NT2/D1 (cell line): ENCODE results near the gene CYP27A1.

Experiments used
- YY1 ChIP-seq: IDR thresholded peaks from 2 replicates; pipeline ENCODE4 v1.6.1; 2011; ENCODE audit not compliant: insufficient read length, insufficient read depth
- ZNF274 ChIP-seq: IDR thresholded peaks from 2 replicates; pipeline ENCODE4 v1.6.1; 2011; ENCODE audit warnings: mild to moderate bottlenecking, low read depth, low read length

DNA sequence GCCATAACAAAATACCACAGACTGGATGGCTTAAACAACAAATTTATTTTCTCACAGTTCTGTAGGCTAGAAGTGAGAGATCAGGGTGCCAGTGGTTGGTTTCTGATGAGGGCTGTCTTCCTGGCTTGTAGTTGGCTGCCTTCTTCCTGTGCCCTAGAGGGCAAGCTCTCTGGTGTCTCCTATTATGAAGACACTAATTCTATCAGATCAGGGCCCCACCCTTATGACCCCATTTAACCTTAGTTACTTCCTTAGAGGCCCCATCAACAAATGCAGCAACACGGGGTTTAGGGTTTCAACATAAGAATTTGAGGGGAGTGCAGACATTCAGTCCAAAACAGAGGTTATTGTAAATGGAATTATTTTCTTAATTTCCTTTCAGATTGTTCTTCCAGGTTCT lies 22.9 kb downstream of the CYP27A1 start:
- TF ChIP-seq ZNF274, result no peak
- no peak for TF ChIP-seq YY1
